Liver (tissue), 3 donors: ENCODE data around the gene COL27A1.

Source experiments
- CTCF ChIP-seq: fragments of 150-350 bp; IDR thresholded peaks from 2 replicates; pipeline ENCODE4 v1.5.1; 2017; ENCODE audit warnings: improper control_type of control experiment, low read depth, low read length; ENCODE audit not compliant: missing input control
- HNF4G ChIP-seq: IDR thresholded peaks from 2 replicates; pipeline ENCODE4 v1.6.1; 2016; ENCODE audit warnings: antibody characterized with exemption
- JUND ChIP-seq, 2 donors: IDR thresholded peaks; 2 replicates each; pipeline ENCODE4 v1.6.1; 2016; ENCODE audit warnings: antibody characterized with exemption in 2 of 2
- MAX ChIP-seq: IDR thresholded peaks from 2 replicates; pipeline ENCODE4 v1.6.1; 2016; ENCODE audit warnings: antibody characterized with exemption
- RAD21 ChIP-seq, 2 donors: IDR thresholded peaks; 2 replicates each; pipeline ENCODE4 v1.6.1; 2016; ENCODE audit warnings: antibody characterized with exemption in 2 of 2, mild to moderate bottlenecking in 2 of 2
- REST ChIP-seq: IDR thresholded peaks from 2 replicates; pipeline ENCODE4 v1.6.1; 2016; ENCODE audit warnings: antibody characterized with exemption, mild to moderate bottlenecking
- RXRA ChIP-seq, 2 donors: IDR thresholded peaks; 2 replicates each; pipeline ENCODE4 v1.6.1; 2017 to 2018; ENCODE audit warnings: antibody characterized with exemption in 2 of 2, mild to moderate bottlenecking in 1 of 2
- ZBTB33 ChIP-seq: IDR thresholded peaks from 2 replicates; pipeline ENCODE4 v1.6.1; 2016; ENCODE audit warnings: antibody characterized with exemption
- donor health status: healthy.
- donor health status: healthy.

GRCh38 chr9:114289106-114289505 lies 133.8 kb downstream of the COL27A1 start:
- TF ChIP-seq JUND (IDR thresholded peaks at IDR 0.05) (no peak), CTCF (no peak), ZBTB33 (no peak), RXRA (IDR thresholded peaks at IDR 0.05) (no peak), RAD21 (IDR thresholded peaks at IDR 0.05) (no peak), REST (no peak), MAX (no peak), HNF4G (no peak)
